ENCODE results near the gene CAMK2B. TPM values are rescaled to one million over a fixed set of nuclear protein-coding genes. Genes with fewer than 3 reads are reported as not detected.
A peak's percentile ranks its signal among the peaks of the same experiment; 100 is the strongest.

The CAMK2B gene
- total RNA-seq, 1 donor from 2014 or later: 0.17 TPM

- no peak for DNase-seq
Observed at GRCh38 chr7:44329888-44330287, 4.5 kb upstream of the CAMK2B start.

- no peak for DNase-seq
Observed at GRCh38 chr7:44329081-44329480, 3.7 kb upstream of the CAMK2B start.

- DNase-seq: no peak
Observed at GRCh38 chr7:44327981-44328380, 2.6 kb upstream of the CAMK2B start.

- DNase-seq: no peak
Observed at GRCh38 chr7:44326261-44327125, 1.1 kb upstream of the CAMK2B start.

GRCh38 chr7:44325811-44326241 is 432 bp upstream of the CAMK2B start:
- DNase-seq: no peak

- DNase-seq: peak; percentile 11
Observed at GRCh38 chr7:44324481-44325200, 753 bp downstream of the CAMK2B start.

- no peak for DNase-seq
Observed at GRCh38 chr7:44324204-44324480, 1.3 kb downstream of the CAMK2B start.

- no peak for DNase-seq
Observed at GRCh38 chr7:44323381-44324203, 1.8 kb downstream of the CAMK2B start.

- DNase-seq: no peak
Observed at GRCh38 chr7:44322631-44323363, 2.6 kb downstream of the CAMK2B start.

GRCh38 chr7:44321796-44322195 is 3.6 kb downstream of the CAMK2B start:
- no peak for DNase-seq

GRCh38 chr7:44320794-44321371 is 4.5 kb downstream of the CAMK2B start:
- no peak for DNase-seq

GRCh38 chr7:44320141-44320540 is 5.3 kb downstream of the CAMK2B start:
- no peak for DNase-seq

GRCh38 chr7:44318332-44318731 is 7.1 kb downstream of the CAMK2B start:
- DNase-seq: no peak

- no peak for DNase-seq
Observed at GRCh38 chr7:44315301-44315903, 10.0 kb downstream of the CAMK2B start.

GRCh38 chr7:44313621-44314031 is 11.8 kb downstream of the CAMK2B start:
- no peak for DNase-seq

- DNase-seq: no peak
Observed at GRCh38 chr7:44313016-44313415, 12.4 kb downstream of the CAMK2B start.

GRCh38 chr7:44311561-44312495 is 13.6 kb downstream of the CAMK2B start:
- no peak for DNase-seq

GRCh38 chr7:44310221-44310848 is 15.1 kb downstream of the CAMK2B start:
- no peak for DNase-seq

- peak; percentile 70 for DNase-seq
Observed at GRCh38 chr7:44309271-44310091, 15.9 kb downstream of the CAMK2B start.
